Spinal cord (tissue), 10 donors: ENCODE results near the gene ASAP2. TPM values are rescaled to one million over a fixed set of nuclear protein-coding genes. Genes with fewer than 3 reads are reported as not detected.

Experiments
- DNase-seq, 6 donors: peaks; one replicate each; pipeline versions ENCODE4 v3.0.0 to v3.0.0-alpha.2; 2013 to 2015; ENCODE audit warnings: low spot score in 6 of 6, low read depth in 4 of 6
- H3K27ac ChIP-seq: one replicate; pipeline ENCODE4 v1.5.1; 2013; ENCODE audit warnings: low read depth, low read length, control low read depth
- H3K27me3 ChIP-seq: one replicate; pipeline ENCODE4 v1.6.1; 2013; ENCODE audit warnings: low read length; ENCODE audit not compliant: control insufficient read depth, insufficient read depth
- H3K36me3 ChIP-seq: one replicate; pipeline ENCODE4 v1.6.1; 2013; ENCODE audit warnings: low read length; ENCODE audit not compliant: control insufficient read depth, insufficient read depth
- H3K4me1 ChIP-seq: one replicate; pipeline ENCODE4 v1.6.1; 2013; ENCODE audit warnings: low read length; ENCODE audit not compliant: control insufficient read depth, insufficient read depth
- H3K4me3 ChIP-seq: one replicate; pipeline ENCODE4 v1.5.1; 2013; ENCODE audit warnings: low read depth, low read length, control low read depth
- H3K9me3 ChIP-seq: one replicate; pipeline ENCODE4 v1.6.1; 2013; ENCODE audit warnings: low read length; ENCODE audit not compliant: control insufficient read depth, insufficient read depth
- WGBS: methylation state at CpG from one replicate; pipeline ENCODE4 v1.1.5; 2013; ENCODE audit warnings: missing lambda C conversion rate; ENCODE audit not compliant: insufficient coverage; 5-methylcytosine and 5-hydroxymethylcytosine counted together
- polyA plus RNA-seq, 2 donors: library from polyadenylated mRNA; unstranded; fragments of 120-200 nt; gene quantifications; one replicate each; pipeline ENCODE4 v1.2.1, GENCODE V29; 2013; ENCODE audit not compliant: insufficient read length in 2 of 2
- total RNA-seq, 2 donors: library from RNA; depleted of rRNA in 1 of 2; stranded (reverse); fragments of 120-200 nt in 1 of 2; fragments of >200 nt in 1 of 2; gene quantifications; one replicate each; pipeline versions ENCODE4 v1.2.3 to v1.2.4, GENCODE V29; 2013 to 2014
- donor health status: healthy.

Gene ASAP2
- total and polyA plus RNA-seq, 4 donors, result 30.4 to 48.6 (median 32.5) TPM

- DNase-seq, result no peak
- H3K9me3 ChIP-seq, result no peaks in the 10 kb centered on the region
- no peaks in the 10 kb centered on the region for H3K27me3 ChIP-seq
- H3K4me1 ChIP-seq, result peaks cover 5% of the 10 kb centered on the region
- peaks cover 20% of the 10 kb centered on the region for H3K36me3 ChIP-seq
- no peak overlapping the region for H3K27ac ChIP-seq
- H3K4me3 ChIP-seq, result no peak overlapping the region
- 98% methylated on average over 9 of the region's 9 CpGs for WGBS
Observed at GRCh38 chr2:9416267-9416961, 209.8 kb downstream of the ASAP2 start.

- DNase-seq, result no peak
- WGBS, result 95% methylated on average over 7 of the region's 7 CpGs
- Histone ChIP-seq H3K27ac (no peak overlapping the region), H3K27me3 (no peaks in the 10 kb centered on the region), H3K4me1 (peaks cover 10% of the 10 kb centered on the region), H3K4me3 (no peak overlapping the region), H3K36me3 (peaks cover 14% of the 10 kb centered on the region), H3K9me3 (no peaks in the 10 kb centered on the region)
Observed at GRCh38 chr2:9416962-9417316, 210.3 kb downstream of the ASAP2 start.

GRCh38 chr2:9417725-9418124, 211.1 kb downstream of the ASAP2 start:
- Histone ChIP-seq H3K4me1 (peaks cover 18% of the 10 kb centered on the region), H3K9me3 (no peaks in the 10 kb centered on the region), H3K27ac (no peak overlapping the region), H3K27me3 (no peaks in the 10 kb centered on the region), H3K4me3 (no peak overlapping the region), H3K36me3 (peaks cover 12% of the 10 kb centered on the region)
- 100% methylated on average over 1 of the region's 3 CpGs for WGBS
- DNase-seq, result no peak

- no peak overlapping the region for H3K27ac ChIP-seq
- H3K4me1 ChIP-seq, result peaks cover 19% of the 10 kb centered on the region
- DNase-seq, result no peak
- no peaks in the 10 kb centered on the region for H3K27me3 ChIP-seq
- H3K9me3 ChIP-seq, result no peaks in the 10 kb centered on the region
- H3K36me3 ChIP-seq, result peaks cover 12% of the 10 kb centered on the region
- H3K4me3 ChIP-seq, result no peak overlapping the region
- 87% methylated on average over 2 of the region's 4 CpGs for WGBS
Observed at GRCh38 chr2:9418746-9419145, 212.1 kb downstream of the ASAP2 start.

- Histone ChIP-seq H3K9me3 (no peaks in the 10 kb centered on the region), H3K4me3 (no peak overlapping the region), H3K4me1 (peaks cover 24% of the 10 kb centered on the region), H3K27me3 (no peaks in the 10 kb centered on the region), H3K27ac (no peak overlapping the region), H3K36me3 (peaks cover 12% of the 10 kb centered on the region)
- 80% methylated on average over 1 of the region's 3 CpGs for WGBS
- no peak for DNase-seq
Observed at GRCh38 chr2:9419541-9419940, 212.9 kb downstream of the ASAP2 start.

- DNase-seq, result no peak
- 81% methylated on average over 8 of the region's 10 CpGs for WGBS
- no peak overlapping the region for H3K27ac ChIP-seq
- H3K9me3 ChIP-seq, result no peaks in the 10 kb centered on the region
- H3K4me1 ChIP-seq, result peaks cover 24% of the 10 kb centered on the region
- H3K4me3 ChIP-seq, result no peak overlapping the region
- H3K27me3 ChIP-seq, result no peaks in the 10 kb centered on the region
- H3K36me3 ChIP-seq, result peaks cover 12% of the 10 kb centered on the region
Observed at GRCh38 chr2:9420495-9420894, 213.9 kb downstream of the ASAP2 start.

GRCh38 chr2:9422321-9423099, 215.9 kb downstream of the ASAP2 start:
- Histone ChIP-seq H3K27me3 (no peaks in the 10 kb centered on the region), H3K27ac (peak overlapping the region; percentile 69), H3K36me3 (no peaks in the 10 kb centered on the region), H3K4me1 (peaks cover 24% of the 10 kb centered on the region), H3K4me3 (peak overlapping the region; percentile 87), H3K9me3 (no peaks in the 10 kb centered on the region)
- peak in 3 of 6 donors; percentile 9 to 55 (median 54) for DNase-seq
- 3% methylated on average over 42 of the region's 42 CpGs for whole genome bisulfite sequencing

GRCh38 chr2:9423100-9423921, 216.7 kb downstream of the ASAP2 start, which contains the start of the genes CPSF3 and ITGB1BP1:
Gene CPSF3 (plus strand): TSS chr2:9423654. CDS start chr2:9423774, 120 bp downstream.
Gene ITGB1BP1 (minus strand): TSS chr2:9423528. CDS start chr2:9418697, 4,831 bp downstream.
- 0% methylated on average over 87 of the region's 91 CpGs for WGBS

GRCh38 chr2:9423922-9424272, 217.3 kb downstream of the ASAP2 start:
- DNase-seq, result no peak
- H3K4me3 ChIP-seq, result peak overlapping the region; percentile 87
- H3K4me1 ChIP-seq, result peaks cover 24% of the 10 kb centered on the region

More at GRCh38 chr2:9423100-9423921, 216.7 kb downstream of the ASAP2 start, which contains the start of the genes CPSF3 and ITGB1BP1:
- peak within 1 kb of the TSS; percentile 87 for H3K4me3 ChIP-seq
- peaks cover 24% of the 10 kb centered on the region for H3K4me1 ChIP-seq
- peak within 1 kb of the TSS; percentile 85 for H3K27ac ChIP-seq
- no peaks in the 10 kb centered on the region for H3K27me3 ChIP-seq
- H3K36me3 ChIP-seq, result no peaks in the 10 kb centered on the region
- DNase-seq, result peak; percentile 94 to 99 (median 98)
- no peaks in the 10 kb centered on the region for H3K9me3 ChIP-seq

More at GRCh38 chr2:9423922-9424272, 217.3 kb downstream of the ASAP2 start:
- H3K9me3 ChIP-seq, result no peaks in the 10 kb centered on the region
- no peaks in the 10 kb centered on the region for H3K27me3 ChIP-seq
- H3K36me3 ChIP-seq, result peaks cover under 1% of the 10 kb centered on the region
- peak overlapping the region; percentile 85 for H3K27ac ChIP-seq
- under 1% methylated on average over 21 of the region's 21 CpGs for WGBS
